Measurements from ENCODE around the gene PRR11.
"Not testable (repeated sequence)": the region's sequence is repeated elsewhere in the genome, so short reads cannot be mapped to it uniquely, and the experiment has no call there.

Gene PRR11

DNA sequence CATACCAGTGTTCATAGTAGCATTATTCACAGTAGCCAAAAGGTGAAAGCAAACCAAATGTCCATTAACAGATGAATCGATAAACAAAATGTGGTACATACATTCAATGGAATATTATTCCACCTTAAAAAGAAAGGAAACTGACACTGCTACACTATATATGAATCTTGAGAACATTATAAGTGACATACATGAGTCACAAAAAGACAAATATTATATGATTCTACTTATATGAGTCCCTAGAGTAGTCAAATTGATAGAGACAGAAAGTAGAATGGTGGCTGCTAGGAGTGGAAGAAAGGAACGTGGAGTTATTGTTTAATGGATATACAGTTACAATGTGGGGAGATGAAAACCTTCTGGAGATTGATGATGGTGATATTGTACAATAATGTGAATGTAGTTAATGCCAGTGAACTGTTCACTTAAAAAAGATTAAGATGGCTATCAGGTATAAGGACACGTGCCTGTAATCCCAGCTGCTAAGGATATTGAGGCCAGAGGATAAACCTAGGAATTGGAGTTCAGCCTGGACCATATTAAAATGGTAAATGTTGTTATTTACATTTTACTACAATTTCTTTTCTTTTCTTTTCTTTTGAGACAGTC lies 28.6 kb upstream of the PRR11 start:
- no peaks in the 10 kb centered on the region for H3K4me1 ChIP-seq (ENCODE audit: control insufficient read depth in 1 of 2, insufficient read depth in 2 of 2, low read length in 2 of 2)
- no peaks in the 10 kb centered on the region for H3K27me3 ChIP-seq (ENCODE audit: low read depth, low read length)
- no peak overlapping the region for H3K27ac ChIP-seq (ENCODE audit: low read length)
- no peaks in the 10 kb centered on the region for H3K9me3 ChIP-seq (ENCODE audit: control insufficient read depth in 1 of 2, low read length in 2 of 2)
- H3K4me3 ChIP-seq (ENCODE audit: low read depth in 1 of 2, low read length in 2 of 2): no peak overlapping the region
- H3K36me3 ChIP-seq (ENCODE audit: control insufficient read depth in 1 of 2, insufficient read depth in 2 of 2, low read length in 2 of 2): peaks cover 0 to 17% of the 10 kb centered on the region in 2 donors

DNA sequence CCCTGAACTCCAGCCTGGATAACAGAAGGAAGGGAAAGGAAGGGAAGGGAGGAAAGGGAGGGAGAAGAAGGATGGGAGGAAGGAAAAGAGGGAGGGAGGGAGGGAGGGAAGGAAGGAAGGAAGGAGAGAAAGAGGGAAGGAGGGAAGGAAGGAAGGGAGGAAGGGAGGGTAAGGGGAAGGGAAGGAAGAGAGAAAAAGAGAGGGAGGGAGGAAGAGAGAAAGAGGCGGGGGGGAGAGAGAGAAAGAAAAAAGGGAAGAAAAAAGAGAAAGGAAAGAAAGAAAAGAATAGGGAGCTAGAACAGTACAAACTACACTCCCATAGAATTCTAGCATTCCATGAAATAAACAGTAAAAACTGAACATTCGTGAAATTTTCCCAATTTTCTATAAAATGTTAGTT lies 25.7 kb upstream of the PRR11 start:
- H3K27ac ChIP-seq (ENCODE audit: low read length): no peak overlapping the region
- H3K4me3 ChIP-seq (ENCODE audit: low read depth in 1 of 2, low read length in 2 of 2): no peak overlapping the region
- no peaks in the 10 kb centered on the region for H3K27me3 ChIP-seq (ENCODE audit: low read depth, low read length)
- no peaks in the 10 kb centered on the region for H3K9me3 ChIP-seq (ENCODE audit: control insufficient read depth in 1 of 2, low read length in 2 of 2)
- H3K4me1 ChIP-seq (ENCODE audit: control insufficient read depth in 1 of 2, insufficient read depth in 2 of 2, low read length in 2 of 2): no peaks in the 10 kb centered on the region
- H3K36me3 ChIP-seq (ENCODE audit: control insufficient read depth in 1 of 2, insufficient read depth in 2 of 2, low read length in 2 of 2): peaks cover 0 to 15% of the 10 kb centered on the region in 2 donors

GRCh38 chr17:59131131-59131530 lies 24.4 kb upstream of the PRR11 start:
- H3K36me3 ChIP-seq (ENCODE audit: control insufficient read depth in 1 of 2, insufficient read depth in 2 of 2, low read length in 2 of 2): peaks cover 0 to 15% of the 10 kb centered on the region in 2 donors
- H3K4me3 ChIP-seq (ENCODE audit: low read depth in 1 of 2, low read length in 2 of 2): no peak overlapping the region
- no peaks in the 10 kb centered on the region for H3K4me1 ChIP-seq (ENCODE audit: control insufficient read depth in 1 of 2, insufficient read depth in 2 of 2, low read length in 2 of 2)

DNA sequence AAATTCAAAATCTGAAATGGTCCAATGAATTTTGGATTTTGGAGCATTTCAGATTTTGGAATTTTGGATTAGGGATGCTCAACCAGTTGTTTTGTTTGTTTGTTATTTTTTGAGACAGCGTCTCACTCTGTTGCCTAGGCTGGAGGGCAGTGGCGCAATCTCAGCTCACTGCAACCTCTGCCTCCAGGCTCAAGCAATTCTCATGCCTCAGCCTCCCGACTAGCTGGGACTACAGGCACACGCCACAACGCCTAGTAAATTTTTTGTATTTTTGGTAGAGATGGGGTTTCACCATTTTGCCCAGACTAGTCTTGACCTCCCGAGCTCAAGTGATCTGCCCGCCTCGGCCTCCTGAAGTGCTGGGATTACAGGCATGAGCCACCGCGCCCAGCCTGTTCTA lies 17.2 kb upstream of the PRR11 start:
- not testable (repeated sequence) for H3K27ac ChIP-seq (ENCODE audit: low read length); H3K9me3 ChIP-seq (ENCODE audit: control insufficient read depth in 1 of 2, low read length in 2 of 2); H3K36me3 ChIP-seq (ENCODE audit: control insufficient read depth in 1 of 2, insufficient read depth in 2 of 2, low read length in 2 of 2); H3K4me1 ChIP-seq (ENCODE audit: control insufficient read depth in 1 of 2, insufficient read depth in 2 of 2, low read length in 2 of 2); H3K27me3 ChIP-seq (ENCODE audit: low read depth, low read length); H3K4me3 ChIP-seq (ENCODE audit: low read depth in 1 of 2, low read length in 2 of 2)

More at GRCh38 chr17:59131131-59131530, 24.4 kb upstream of the PRR11 start:
- Histone ChIP-seq H3K27me3 (ENCODE audit: low read depth, low read length) (no peaks in the 10 kb centered on the region), H3K27ac (ENCODE audit: low read length) (no peak overlapping the region), H3K9me3 (ENCODE audit: control insufficient read depth in 1 of 2, low read length in 2 of 2) (no peaks in the 10 kb centered on the region)

- H3K9me3 ChIP-seq (ENCODE audit: control insufficient read depth in 1 of 2, low read length in 2 of 2): no peaks in the 10 kb centered on the region
- no peak overlapping the region for H3K27ac ChIP-seq (ENCODE audit: low read length)
- no peaks in the 10 kb centered on the region for H3K27me3 ChIP-seq (ENCODE audit: low read depth, low read length)
- H3K4me3 ChIP-seq (ENCODE audit: low read depth in 1 of 2, low read length in 2 of 2): no peak overlapping the region
- no peaks in the 10 kb centered on the region for H3K36me3 ChIP-seq (ENCODE audit: control insufficient read depth in 1 of 2, insufficient read depth in 2 of 2, low read length in 2 of 2)
- H3K4me1 ChIP-seq (ENCODE audit: control insufficient read depth in 1 of 2, insufficient read depth in 2 of 2, low read length in 2 of 2): no peaks in the 10 kb centered on the region
Measured at GRCh38 chr17:59139939-59140338, 15.6 kb upstream of the PRR11 start.

DNA sequence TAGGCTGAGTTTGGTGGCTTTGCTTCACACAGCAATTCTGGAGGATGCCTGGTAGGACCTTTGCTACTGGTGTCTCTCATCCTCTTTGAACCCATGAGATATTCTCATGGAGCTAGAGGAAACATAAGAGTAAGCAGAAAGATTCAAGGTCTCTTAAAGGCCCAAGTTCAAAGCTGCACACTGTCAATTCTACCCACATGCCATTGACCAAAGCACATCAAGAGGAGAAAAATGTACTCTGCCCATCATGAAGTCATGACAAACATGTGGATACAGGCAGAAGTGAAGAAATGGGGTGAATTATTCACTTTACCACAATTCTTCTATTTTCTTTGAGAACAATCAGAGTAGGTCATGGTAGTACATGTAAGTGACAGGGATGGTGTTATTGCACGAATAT lies 13.7 kb upstream of the PRR11 start:
- no peaks in the 10 kb centered on the region for H3K4me1 ChIP-seq (ENCODE audit: control insufficient read depth in 1 of 2, insufficient read depth in 2 of 2, low read length in 2 of 2)
- no peak overlapping the region for H3K27ac ChIP-seq (ENCODE audit: low read length)
- no peaks in the 10 kb centered on the region for H3K27me3 ChIP-seq (ENCODE audit: low read depth, low read length)
- no peaks in the 10 kb centered on the region for H3K36me3 ChIP-seq (ENCODE audit: control insufficient read depth in 1 of 2, insufficient read depth in 2 of 2, low read length in 2 of 2)
- H3K4me3 ChIP-seq (ENCODE audit: low read depth in 1 of 2, low read length in 2 of 2): no peak overlapping the region
- H3K9me3 ChIP-seq (ENCODE audit: control insufficient read depth in 1 of 2, low read length in 2 of 2): no peaks in the 10 kb centered on the region

GRCh38 chr17:59145571-59146096 lies 9.9 kb upstream of the PRR11 start:
- H3K27ac ChIP-seq (ENCODE audit: low read length): no peak overlapping the region
- no peaks in the 10 kb centered on the region for H3K27me3 ChIP-seq (ENCODE audit: low read depth, low read length)

DNA sequence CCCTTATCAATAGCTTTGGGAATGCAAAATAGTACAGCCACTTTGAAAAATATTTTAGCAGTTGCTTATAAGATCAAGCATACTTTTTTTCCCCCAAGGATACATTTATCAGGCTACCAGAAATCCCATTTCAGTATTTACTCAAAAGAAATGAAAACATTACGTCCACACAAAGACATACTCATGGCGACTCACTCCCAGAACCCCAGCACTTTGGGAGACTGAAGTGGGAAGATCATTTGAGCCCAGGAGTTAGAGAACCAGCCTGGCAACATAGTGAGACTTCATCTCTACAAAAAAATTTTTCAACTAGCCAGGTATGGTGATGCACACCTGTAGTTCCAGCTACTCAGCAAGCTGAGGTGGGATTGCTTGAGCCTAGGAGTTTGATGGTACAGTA lies 6.5 kb upstream of the PRR11 start:
- Histone ChIP-seq H3K27me3 (ENCODE audit: low read depth, low read length) (no peaks in the 10 kb centered on the region), H3K36me3 (ENCODE audit: control insufficient read depth in 1 of 2, insufficient read depth in 2 of 2, low read length in 2 of 2) (no peaks in the 10 kb centered on the region), H3K27ac (ENCODE audit: low read length) (no peak overlapping the region), H3K9me3 (ENCODE audit: control insufficient read depth in 1 of 2, low read length in 2 of 2) (no peaks in the 10 kb centered on the region), H3K4me1 (ENCODE audit: control insufficient read depth in 1 of 2, insufficient read depth in 2 of 2, low read length in 2 of 2) (peaks cover 0 to 6% of the 10 kb centered on the region in 2 donors), H3K4me3 (ENCODE audit: low read depth in 1 of 2, low read length in 2 of 2) (no peak overlapping the region)

More at GRCh38 chr17:59145571-59146096, 9.9 kb upstream of the PRR11 start:
- H3K4me3 ChIP-seq (ENCODE audit: low read depth in 1 of 2, low read length in 2 of 2): no peak overlapping the region
- H3K4me1 ChIP-seq (ENCODE audit: control insufficient read depth in 1 of 2, insufficient read depth in 2 of 2, low read length in 2 of 2): no peaks in the 10 kb centered on the region
- no peaks in the 10 kb centered on the region for H3K9me3 ChIP-seq (ENCODE audit: control insufficient read depth in 1 of 2, low read length in 2 of 2)
- no peaks in the 10 kb centered on the region for H3K36me3 ChIP-seq (ENCODE audit: control insufficient read depth in 1 of 2, insufficient read depth in 2 of 2, low read length in 2 of 2)

DNA sequence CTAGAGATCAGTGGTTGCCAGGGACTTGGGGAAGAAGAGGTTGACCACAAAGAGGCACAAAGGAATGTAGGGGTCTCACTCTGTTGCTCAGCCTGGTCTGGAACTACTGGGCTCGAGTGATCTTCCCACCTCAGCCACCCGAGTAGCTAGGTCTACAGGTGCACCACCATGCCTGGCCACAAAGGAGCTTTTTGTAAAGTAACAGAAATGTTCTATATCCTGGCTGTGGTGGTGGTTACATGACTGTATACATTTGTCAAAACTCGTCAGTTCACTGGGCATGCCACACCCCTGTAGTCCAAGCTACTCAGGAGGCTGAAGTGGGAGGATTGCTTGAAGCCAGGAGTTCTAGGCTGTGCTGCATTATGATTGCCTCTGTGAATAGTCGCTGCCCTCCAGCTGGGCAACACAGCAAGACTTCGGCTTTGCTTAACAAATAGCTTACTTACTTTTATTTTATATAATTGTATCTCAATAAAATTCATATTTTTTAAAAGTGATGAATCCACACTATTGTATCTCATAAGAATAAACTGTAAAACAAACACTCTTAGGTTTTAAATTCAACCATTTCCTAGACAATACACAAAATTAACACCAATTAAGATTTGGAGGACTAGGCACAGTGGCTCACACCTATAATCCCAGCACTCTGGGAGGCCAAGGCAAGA lies 5.6 kb upstream of the PRR11 start:
- Histone ChIP-seq H3K9me3 (ENCODE audit: control insufficient read depth in 1 of 2, low read length in 2 of 2) (no peaks in the 10 kb centered on the region), H3K27ac (ENCODE audit: low read length) (no peak overlapping the region), H3K4me3 (ENCODE audit: low read depth in 1 of 2, low read length in 2 of 2) (no peak overlapping the region), H3K27me3 (ENCODE audit: low read depth, low read length) (no peaks in the 10 kb centered on the region), H3K4me1 (ENCODE audit: control insufficient read depth in 1 of 2, insufficient read depth in 2 of 2, low read length in 2 of 2) (peaks cover 0 to 6% of the 10 kb centered on the region in 2 donors), H3K36me3 (ENCODE audit: control insufficient read depth in 1 of 2, insufficient read depth in 2 of 2, low read length in 2 of 2) (no peaks in the 10 kb centered on the region)

DNA sequence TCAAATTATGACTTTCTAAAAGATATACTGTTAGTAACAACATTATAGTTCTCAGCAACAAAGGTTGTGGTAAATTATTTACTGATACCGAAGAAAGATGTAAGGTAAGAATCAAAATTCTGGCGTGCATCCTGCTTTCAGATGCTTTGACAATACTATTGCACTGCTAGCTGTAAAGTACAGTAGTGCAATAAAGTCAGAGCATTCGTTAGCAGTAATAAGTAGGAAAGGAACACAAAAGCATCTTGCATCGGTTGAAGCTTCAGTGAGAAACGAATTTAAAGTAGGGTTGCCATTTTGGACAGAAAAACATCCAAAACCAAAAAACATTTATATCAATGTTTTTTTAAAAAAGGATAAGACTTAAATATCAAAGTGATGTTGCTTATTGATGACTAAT lies 4.5 kb upstream of the PRR11 start:
- no peaks in the 10 kb centered on the region for H3K27me3 ChIP-seq (ENCODE audit: low read depth, low read length)
- no peak overlapping the region for H3K4me3 ChIP-seq (ENCODE audit: low read depth in 1 of 2, low read length in 2 of 2)
- no peaks in the 10 kb centered on the region for H3K9me3 ChIP-seq (ENCODE audit: control insufficient read depth in 1 of 2, low read length in 2 of 2)
- no peak overlapping the region for H3K27ac ChIP-seq (ENCODE audit: low read length)
- peaks cover 0 to 10% of the 10 kb centered on the region in 2 donors for H3K4me1 ChIP-seq (ENCODE audit: control insufficient read depth in 1 of 2, insufficient read depth in 2 of 2, low read length in 2 of 2)
- H3K36me3 ChIP-seq (ENCODE audit: control insufficient read depth in 1 of 2, insufficient read depth in 2 of 2, low read length in 2 of 2): no peaks in the 10 kb centered on the region

DNA sequence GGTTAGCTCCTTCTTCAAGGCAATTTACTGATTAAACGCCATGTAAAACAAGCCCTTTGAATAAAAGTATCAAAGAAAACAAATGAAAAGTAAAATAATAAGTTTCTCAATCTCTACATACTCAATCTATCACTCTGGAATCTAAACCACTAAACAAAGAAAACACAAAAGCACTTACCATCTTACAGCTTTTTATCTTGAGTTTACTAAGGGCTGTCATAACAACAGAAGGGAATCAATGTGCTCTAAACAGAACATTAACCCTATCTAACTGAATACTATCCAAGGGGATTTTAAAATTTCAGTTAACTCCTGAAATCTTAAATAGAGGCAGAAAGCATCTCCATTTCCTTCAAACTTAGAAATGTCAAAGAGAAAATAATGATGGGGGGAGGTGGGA lies 4.0 kb upstream of the PRR11 start:
- no peak overlapping the region for H3K4me3 ChIP-seq (ENCODE audit: low read depth in 1 of 2, low read length in 2 of 2)
- H3K27me3 ChIP-seq (ENCODE audit: low read depth, low read length): no peaks in the 10 kb centered on the region
- no peaks in the 10 kb centered on the region for H3K9me3 ChIP-seq (ENCODE audit: control insufficient read depth in 1 of 2, low read length in 2 of 2)
- no peaks in the 10 kb centered on the region for H3K36me3 ChIP-seq (ENCODE audit: control insufficient read depth in 1 of 2, insufficient read depth in 2 of 2, low read length in 2 of 2)
- H3K4me1 ChIP-seq (ENCODE audit: control insufficient read depth in 1 of 2, insufficient read depth in 2 of 2, low read length in 2 of 2): peaks cover 0 to 14% of the 10 kb centered on the region in 2 donors
- no peak overlapping the region for H3K27ac ChIP-seq (ENCODE audit: low read length)

Data from muscle layer of duodenum (tissue), 2 donors.